Activated CD4-positive, alpha-beta T cell treated with anti-CD3 and anti-CD28 coated beads for 1 hour (primary cell): Measurements from ENCODE around the gene GP2.

Source experiments
- DNase-seq: peaks from one replicate; pipeline ENCODE4 v3.0.0-alpha.2; 2020

The GP2 gene

DNA sequence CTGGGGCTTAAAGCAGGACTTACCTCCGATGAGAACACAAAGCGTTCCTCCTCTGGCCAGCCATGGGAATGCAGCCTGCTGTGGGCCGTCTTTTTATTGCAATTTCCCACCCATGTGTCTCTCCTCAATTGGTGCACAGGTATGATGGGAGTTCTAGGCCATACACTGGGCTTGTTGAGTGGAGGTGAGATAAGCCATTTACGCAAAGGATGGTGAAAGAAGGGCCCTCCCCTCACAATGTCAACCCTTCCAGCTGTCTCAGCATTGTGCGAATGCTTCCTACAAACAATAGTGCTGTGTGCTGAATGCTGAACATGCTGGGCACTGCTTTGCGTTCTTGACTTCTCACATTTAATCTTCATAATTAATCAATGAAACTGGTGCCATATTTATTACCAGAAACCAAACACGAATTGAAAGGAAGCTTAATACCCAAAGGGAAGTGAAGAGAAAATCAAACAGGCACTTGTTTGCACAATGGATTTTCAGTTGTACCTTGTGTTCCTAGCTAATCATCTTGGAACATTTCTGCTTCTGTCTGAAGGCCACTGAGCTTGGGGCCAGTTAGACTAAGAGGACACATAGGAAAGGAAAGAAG lies at the start of gene GP2:
Gene GP2, minus strand, starts transcription at position 70 of the 598 bp plus-strand sequence. CDS start 1,082 bp downstream, outside the sequence.
- no peak for DNase-seq

DNA sequence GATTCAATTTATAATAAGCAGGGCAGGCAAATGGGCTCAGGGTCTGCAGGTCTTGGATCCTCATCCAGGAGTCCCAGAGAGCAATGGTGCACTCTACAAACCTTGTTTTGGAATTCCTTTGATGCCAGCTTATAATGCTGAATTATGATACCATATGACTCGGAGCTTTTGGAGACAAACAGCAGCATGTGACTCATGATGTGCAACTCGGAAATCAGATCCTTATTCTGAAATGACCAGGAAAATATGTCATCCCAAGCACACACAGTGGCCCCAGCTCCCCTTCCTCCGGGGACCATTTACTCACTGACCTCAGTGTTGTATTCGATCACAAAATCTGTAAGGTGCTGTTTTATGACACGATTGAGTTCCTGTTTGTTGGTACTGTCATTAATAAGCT lies 45.4 kb upstream of the GP2 start:
- DNase-seq = no peak

DNA sequence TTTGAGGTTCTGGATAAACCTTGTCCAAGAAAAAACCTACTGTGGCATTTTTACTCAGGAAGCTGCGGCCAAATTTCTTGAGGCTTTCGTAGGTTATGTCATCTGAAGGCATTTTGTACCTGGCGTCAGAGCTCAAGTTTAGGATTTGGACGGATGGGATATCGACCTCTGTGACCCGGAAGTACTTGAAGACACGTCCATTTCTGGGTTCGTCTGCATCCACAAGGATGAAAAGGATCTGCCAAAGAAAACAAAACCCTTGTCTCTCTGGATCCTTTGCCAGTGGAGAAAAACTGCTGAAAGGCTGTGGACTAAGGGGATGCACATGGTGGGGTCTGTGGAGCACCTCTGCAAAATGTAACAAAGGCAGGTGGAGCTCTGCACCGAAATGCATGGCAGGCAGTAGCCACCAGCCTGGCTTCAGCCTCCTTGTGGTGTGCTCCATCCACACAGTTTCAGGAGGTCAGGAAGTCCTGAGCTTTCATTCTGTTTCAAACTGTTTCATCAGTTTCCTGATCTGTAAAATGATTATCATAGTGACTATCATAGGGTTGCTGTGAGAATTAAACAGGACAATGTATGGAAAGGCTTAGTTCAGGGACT lies 42.2 kb upstream of the GP2 start:
- no peak for DNase-seq

DNA sequence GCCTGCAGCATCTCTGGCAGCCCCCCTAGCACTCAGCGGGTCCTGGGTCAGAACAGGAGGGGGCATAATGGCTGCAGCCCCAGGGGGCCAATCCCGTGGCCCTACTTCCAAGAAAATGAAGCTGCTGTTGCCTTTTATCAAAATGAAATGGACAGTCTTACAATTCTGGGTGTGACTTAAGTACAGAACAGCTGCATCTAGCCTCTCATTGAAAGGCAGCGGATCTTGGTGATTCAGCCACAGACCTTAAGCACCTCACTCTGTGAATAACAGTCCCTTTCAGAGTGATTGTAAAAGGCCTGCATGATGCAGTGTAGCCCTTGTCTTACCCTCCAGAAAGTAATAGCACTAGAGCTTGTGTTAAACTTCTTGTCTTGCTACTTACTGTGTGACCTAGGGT lies 36.7 kb upstream of the GP2 start:
- DNase-seq = no peak

DNA sequence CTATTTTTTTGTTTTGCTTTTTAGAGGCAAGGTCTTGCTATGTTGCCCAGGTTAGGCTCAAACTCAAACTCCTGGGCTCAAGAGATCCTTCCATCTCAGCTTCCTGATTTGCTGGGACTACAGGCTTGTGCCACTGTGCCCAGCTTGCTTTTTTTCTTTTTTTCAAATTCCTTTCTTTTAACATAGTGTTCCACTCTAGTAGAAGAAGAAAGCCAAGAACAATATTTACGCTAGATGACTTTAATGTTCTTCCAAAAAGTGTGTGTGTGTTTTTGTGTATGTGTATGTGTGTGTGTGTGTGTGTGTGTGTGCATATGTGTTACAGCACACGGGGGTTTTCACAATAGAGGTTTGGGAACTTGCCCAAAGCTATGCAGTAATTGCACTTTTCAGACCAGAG lies 35.9 kb upstream of the GP2 start:
- DNase-seq = no peak

DNA sequence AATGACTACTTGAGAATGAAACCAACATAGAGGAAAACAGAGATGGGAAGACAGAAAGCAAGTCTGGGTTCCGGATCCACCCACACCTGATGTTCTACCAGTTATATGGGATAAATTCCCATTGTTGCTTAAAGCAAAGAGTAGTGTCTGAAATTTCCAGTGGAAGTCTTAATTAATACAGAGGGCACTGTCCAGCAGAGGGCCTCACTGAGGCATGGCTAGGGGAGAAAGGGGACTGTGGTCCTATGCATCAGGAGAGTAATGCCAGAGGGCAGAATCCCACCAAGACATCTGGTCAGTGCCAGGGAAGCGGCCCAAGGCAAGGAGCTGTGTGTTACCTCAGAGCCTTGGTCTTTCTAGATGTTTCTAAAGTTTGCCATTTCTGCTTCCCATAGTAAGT lies 32.7 kb upstream of the GP2 start:
- DNase-seq = no peak

DNA sequence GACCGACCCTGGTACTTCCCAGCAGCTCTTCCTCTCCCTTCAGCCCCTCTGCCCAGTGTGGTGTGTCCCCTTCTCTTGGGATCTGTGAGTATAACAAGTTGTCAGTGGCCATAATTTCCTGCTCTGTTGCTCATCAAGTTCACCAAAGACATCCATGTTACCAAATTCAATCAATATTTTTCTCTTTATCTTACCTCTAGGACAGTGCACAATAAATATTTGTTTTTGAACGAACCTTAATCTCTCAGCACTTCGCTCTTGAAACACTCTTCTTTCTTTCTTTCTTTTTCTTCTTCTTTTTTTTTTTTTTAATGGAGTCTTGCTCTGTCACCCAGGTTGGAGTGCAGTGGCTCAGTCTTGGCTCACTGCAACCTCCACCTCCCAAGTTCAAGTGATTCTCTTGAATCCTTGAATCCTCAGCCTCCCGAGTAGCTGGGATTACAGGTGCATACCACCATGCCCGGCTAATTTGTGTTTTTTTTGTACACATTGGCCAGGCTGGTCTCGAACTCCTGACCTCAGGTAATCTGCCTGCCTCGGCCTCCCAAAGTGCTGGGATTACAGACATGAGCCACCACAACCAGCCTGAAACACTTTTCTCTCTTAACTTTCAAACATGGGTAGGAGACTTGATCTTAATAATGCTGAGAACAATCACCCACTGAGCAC lies 27.9 kb upstream of the GP2 start:
- DNase-seq = no peak

DNA sequence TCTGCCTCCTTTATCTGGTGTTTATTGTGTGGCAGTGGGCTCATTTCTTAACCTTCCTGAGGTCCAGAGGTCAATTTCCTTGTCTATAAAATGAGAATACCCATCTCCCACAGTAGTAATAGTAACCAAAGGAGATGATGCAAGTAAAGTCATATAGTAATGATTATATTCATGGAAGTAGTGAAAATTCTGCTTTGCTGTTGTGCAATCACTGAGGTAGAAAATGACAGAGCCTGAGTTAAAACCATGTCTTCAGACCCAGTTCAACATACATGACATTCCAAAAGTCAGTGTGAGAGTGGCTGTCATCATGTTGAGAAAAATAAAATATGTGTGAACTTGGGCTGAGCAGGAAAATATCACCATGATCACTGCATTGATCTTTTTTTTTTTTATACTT lies 26.1 kb upstream of the GP2 start:
- DNase-seq = no peak

DNA sequence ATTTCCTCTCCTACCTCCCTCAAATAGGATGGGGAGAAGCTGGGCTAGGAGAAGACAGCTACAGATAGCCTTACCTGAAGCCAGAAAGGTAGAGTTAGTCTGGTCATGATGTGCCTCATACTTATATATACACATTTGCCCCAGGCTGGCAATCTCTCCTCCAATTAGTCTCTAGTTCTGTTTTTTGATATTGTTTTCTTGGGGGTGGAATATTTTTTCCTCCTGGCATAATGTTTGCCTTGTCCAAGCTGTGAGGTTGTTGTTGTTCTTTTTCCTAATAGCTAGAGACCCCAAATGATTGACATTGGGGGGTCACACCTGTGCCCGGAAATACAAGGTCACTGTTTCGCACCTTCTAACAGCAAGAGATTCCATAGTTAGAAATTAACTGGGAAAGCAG lies 25.3 kb upstream of the GP2 start, which contains the start of gene UMOD:
Gene UMOD, minus strand, starts transcription at position 101 of the 400 bp plus-strand sequence. CDS start 1,978 bp downstream, outside the sequence.
- DNase-seq = no peak

DNA sequence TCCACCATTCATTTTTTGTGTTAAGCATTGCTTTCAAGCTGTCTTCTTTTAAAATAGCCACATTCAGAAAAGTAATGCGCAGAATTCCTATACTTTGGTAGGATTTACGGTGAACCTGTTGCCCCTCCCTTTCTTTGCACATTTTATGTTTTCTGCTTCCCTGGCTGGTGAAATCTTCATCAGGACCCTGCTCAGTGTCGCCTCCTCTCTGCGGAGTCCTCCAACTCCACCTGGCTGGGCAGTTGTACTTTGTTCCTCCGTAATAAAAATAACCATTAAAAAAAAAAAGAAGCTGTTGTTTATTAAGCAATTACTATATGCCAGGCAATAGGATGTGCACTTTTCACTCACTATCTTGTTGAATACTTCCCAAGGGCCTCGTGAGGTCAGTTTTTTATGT lies 22.3 kb upstream of the GP2 start:
- no peak for DNase-seq

DNA sequence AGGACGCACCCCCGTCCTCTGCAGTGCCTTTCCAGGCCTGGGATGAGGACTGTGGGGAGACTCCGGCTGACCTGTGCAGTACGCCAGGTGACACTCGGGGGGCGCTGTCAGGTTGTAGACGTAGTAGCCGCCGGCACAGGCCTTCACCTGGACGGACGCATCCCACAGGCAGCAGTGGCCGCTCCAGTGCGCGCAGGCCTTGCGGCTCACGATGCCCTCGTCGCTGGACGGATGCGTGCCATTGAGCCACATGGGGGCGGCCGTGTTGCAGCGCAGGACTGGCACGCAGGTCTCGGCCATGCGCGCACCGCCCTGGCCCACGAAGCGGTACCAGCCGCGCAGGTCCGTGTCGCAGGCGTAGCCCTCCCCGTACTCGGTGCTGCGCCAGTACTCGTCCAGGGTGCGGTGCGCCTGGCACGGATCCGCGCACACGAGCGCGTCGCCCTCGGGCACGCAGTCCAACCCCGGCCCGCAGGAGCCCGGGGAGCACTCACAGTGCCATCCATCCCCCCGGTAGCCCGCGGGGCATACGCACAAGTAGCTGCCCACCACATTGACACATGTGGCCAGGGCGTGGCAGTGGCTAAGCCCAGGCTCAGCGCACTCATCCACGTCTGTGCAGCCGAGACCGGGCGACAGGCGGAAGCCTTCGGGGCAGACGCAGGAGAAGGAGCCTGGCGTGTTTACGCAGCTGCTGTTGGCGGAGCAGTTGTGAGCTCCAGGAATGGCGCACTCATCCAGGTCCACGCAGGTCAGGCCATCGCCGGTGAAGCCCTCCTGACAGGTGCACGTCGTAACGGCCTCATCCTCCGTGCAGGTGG lies 21.3 kb upstream of the GP2 start:
- DNase-seq = no peak

DNA sequence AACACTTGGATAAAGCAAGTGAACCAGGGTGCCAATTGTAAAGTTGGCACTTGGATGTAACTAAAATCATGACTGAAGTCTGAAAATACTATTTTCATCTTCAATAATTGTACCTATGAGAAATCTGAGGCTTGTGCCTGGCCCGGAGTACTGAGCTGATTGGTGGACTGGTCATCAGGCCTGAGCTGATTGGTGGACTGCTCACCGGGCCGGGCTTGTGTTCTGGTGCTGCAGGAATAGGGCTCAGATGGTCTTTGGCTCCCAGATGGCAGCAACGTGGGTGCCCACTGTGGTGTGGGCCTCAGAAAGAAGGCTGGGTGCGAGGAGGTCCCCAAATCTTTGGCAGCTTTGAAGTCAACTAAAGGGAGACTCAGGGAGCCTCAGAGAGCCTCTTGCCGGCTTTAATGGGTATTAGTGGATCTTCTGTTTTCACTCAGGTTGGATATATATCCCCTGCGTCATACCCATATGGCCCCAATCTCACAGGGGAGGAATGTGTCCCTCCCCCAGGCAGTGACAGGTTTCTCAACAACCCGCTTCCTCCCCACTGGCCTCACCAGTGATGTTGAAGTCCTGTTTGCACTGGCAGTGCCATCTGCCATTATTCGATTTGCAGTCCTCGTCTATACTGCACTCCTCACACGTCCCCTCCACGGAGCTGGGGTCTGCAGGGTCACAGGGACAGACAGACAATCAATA lies 20.5 kb upstream of the GP2 start:
- DNase-seq = no peak

DNA sequence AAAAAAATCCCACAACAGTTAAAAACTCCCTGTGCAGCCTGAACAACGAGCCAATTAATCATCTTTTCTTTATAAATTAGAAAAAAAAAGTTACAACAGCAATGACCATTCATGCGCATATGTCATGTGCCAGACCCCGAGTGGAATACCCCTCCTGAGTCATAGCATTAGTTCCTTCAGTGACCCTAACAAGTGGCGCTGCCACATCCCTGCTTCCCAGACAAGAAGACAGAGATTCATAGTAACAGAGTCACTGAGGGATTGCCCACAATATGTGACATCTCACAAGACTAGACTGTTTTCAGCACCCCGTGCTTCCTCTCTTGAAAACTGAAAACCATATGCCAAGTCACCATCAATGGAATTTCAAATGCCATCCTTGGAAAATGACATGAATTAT lies 17.3 kb upstream of the GP2 start:
- DNase-seq = no peak

DNA sequence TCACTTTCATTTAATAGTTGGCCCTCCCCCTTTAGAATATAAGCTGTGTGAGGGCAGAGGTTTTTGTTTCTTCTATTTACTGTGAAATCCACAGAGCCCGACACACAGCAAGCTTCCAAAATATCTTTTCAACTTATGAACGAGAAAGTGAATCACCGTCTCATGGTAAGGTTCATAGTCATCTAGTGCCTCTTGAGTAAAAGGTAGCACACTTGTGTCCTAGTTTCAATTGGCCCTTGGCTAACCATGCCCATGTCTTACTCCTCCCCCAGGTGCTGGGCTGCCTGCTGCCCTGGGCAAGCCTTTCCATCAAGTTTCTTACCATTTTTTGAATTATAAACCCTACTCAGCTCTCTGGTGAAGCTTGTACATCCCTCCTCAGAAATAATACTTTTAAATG lies 12.4 kb upstream of the GP2 start:
- no peak for DNase-seq

DNA sequence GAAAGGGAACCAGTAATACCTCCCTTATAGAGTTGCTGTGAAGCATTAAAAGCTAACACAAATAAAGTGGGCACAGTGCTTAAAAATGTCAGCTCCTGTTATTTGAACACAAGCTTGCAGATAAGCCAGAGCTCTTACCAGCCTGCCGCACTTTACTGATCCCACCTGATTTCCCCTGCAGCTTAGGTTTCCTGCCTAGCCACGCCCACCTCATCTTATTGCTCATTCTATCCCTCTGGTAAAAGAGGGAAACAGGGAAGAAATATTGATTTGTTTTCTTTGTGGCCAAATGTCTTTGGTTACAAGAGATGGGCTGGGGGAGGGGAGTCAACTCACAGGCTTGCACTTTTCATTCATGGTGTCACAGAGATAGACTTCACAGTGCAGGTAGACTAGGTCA lies 9.6 kb upstream of the GP2 start:
- DNase-seq = no peak

DNA sequence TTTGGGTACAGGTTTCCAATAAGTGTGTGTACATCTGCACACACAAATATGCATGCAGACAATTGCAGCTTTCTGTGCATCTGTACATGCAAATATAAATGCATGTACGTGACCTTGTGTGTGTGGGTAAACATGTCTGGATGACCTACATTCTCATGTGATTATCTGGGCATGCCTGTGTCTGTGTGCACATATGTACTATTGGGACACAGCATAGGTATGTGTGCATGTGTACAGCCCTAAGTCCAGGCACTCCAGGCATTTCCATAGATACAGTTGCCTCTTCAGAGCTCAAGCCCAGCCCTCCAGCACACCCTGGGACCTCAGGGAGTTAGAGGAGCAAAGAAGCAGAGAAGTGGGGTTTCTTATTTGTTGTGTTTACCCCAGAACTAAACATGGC lies 7.1 kb upstream of the GP2 start:
- DNase-seq = no peak

DNA sequence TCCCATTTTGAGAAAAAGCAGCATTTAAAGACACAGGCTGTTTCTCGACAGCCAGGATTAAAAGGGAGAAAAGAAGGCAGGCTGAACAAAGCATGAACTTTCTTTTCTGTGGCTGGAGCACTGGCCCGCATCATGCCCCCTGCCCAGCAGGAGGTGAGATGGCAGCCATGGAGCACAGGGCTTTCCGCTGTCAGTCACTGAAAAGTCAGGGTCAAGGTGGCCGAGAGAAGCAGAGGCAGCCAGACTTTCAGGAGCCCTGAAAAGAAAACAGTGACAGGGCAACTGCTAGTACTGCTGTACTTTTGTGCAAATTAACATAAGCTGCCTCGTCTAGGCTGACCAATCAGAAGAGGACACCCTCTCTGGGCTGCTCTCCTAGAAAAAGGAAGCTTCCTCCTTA lies 5.8 kb upstream of the GP2 start:
- DNase-seq = no peak

DNA sequence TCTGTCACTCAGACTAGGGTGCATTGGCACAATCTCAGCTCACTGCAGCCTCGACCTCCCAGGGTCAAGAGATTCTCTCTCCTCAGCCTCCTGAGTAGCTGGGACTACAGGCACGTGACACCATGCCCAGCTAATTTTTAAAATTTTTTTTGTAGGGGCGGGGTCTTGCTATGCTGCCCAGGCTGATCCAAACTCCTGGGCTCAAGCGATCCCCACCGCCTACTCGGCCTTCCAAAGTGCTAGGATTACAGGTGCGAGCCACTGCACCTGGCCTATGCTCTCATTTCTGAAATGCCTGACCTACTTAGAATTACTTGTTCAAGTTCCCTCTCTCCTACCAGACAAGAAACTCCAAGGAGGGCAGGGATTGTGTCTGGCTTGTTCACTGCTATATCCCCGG lies 5.1 kb upstream of the GP2 start:
- DNase-seq = no peak

DNA sequence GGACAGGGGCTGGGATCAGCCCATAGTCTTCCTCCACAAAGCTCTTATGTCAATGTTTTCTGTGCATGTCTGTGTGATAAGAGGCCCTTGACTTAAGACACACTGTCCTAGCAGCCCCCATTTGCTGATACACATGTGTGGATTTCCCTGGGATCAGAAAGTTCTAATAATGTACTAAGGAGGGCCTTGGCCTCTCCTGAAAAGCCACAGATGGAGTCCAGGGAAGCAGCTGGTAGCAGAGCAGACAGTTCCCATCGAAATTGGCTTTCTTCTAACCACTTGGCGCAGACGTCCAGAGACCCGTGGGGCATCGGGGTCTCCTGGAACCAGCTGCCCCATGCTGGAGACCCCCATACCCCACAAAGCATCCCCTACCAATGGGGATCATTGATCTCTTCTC lies 4.3 kb upstream of the GP2 start:
- no peak for DNase-seq

DNA sequence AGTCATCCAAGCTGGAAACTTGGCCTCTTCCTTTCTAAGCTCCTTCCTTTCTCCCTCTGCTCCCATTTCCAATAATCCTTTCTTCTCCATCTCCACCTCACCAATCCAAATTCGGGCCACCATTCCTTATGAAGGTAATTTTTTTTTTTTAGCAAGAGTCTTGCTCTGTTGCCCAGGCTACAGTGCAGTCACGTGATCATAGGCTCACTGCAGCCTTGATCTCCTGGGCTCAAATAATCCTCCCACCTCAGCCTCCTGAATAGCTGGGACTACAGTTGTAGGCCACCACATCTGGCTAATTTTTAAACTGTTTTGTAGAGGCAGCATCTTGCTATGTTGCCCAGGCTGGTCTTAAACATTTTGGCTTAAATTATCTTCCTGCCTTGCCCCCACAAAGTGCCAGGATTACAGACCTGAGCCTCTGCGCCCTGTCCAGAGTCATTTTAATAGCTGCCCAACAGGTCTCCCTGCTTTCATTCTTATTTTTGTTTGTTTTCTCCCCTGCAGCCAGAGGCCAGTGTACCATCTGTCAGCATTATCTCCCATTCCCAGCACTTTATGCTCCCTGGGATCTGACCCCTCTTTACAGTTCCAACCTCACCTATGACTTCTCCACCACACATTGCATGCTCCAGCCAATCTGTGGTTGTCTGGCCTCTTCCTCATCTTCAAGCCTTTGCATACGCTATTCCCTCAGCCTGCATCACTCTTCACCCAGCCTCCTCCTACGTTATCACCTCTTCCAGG lies 2.3 kb upstream of the GP2 start:
- DNase-seq = no peak

DNA sequence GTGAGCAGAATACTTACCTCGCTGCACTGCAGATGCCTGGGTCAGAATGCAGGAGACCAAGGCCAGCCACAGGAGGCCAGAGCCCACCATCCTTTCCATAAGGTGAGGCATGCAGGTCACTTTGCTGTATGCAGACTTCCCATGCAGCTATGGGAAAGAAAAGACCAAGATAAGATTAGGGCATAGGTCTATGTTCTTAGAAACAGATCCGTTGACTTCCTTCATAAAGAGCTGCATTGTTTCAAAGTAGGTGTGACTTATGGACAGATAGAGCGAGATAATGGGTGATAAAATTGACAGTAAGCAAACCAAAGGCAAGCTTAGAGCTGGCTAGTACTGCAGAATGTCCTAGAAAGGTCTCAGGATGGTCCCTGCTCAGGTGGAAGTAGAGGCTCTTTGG lies 992 bp downstream of the GP2 start:
- DNase-seq = no peak

DNA sequence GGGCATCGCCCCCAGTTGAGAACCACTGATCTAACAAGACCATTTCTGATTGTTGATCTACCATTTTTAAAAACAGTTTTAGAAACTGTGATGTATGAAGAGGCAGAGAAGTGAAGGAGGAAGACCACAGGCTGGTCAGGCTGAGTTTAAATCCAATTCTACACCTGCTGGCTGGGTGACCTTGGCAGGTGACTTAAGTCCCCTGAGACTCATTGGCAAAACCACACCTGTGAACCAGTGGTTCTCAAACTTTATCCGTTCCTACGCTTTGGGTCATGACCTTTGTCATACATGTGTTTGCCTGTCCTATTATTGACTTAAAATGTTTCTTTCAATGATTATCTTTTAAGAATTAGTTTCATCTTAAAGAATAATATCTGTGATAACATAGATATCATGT lies 2.3 kb downstream of the GP2 start:
- DNase-seq = no peak
